H9 (cell line): ENCODE results near the gene MREG. TPM values are rescaled to one million over a fixed set of nuclear protein-coding genes. Genes with fewer than 3 reads are reported as not detected.

Experiments
- DNase-seq: peaks from one replicate; pipeline ENCODE4 v3.0.0-alpha.2; 2017
- H2AFZ ChIP-seq: one replicate; pipeline ENCODE4 v1.6.1; 2013; ENCODE audit warnings: mild to moderate bottlenecking, low read length, control low read depth, moderate library complexity
- H2AK5ac ChIP-seq: 2 replicates; pipeline ENCODE4 v1.6.1; 2013; ENCODE audit warnings: low read length, control low read depth, mixed read lengths; ENCODE audit not compliant: insufficient read length
- H2BK120ac ChIP-seq: one replicate; pipeline ENCODE4 v1.6.1; 2013; ENCODE audit warnings: low read depth, mild to moderate bottlenecking, low read length, control low read depth, inconsistent platforms; ENCODE audit not compliant: poor library complexity, severe bottlenecking
- H2BK12ac ChIP-seq: 2 replicates; pipeline ENCODE4 v1.6.1; 2013; ENCODE audit warnings: low read length, control low read depth, mixed read lengths, low read depth; ENCODE audit not compliant: insufficient read length
- H2BK15ac ChIP-seq: 2 replicates; pipeline ENCODE4 v1.6.1; 2013; ENCODE audit warnings: low read depth, low read length, control low read depth
- H2BK20ac ChIP-seq: one replicate; pipeline ENCODE4 v1.6.1; 2013; ENCODE audit warnings: low read depth, mild to moderate bottlenecking, low read length, control low read depth, inconsistent platforms; ENCODE audit not compliant: poor library complexity, severe bottlenecking
- H2BK5ac ChIP-seq: 2 replicates; pipeline ENCODE4 v1.6.1; 2013; ENCODE audit warnings: low read length, control low read depth, mixed read lengths; ENCODE audit not compliant: insufficient read length
- H3K14ac ChIP-seq: 2 replicates; pipeline ENCODE4 v1.6.1; 2013; ENCODE audit warnings: low read length, control low read depth; ENCODE audit not compliant: insufficient read depth
- H3K18ac ChIP-seq: 2 replicates; pipeline ENCODE4 v1.6.1; 2013; ENCODE audit warnings: low read depth, mild to moderate bottlenecking, mixed read lengths, low read length, control low read depth; ENCODE audit not compliant: insufficient read length
- H3K23ac ChIP-seq: 2 replicates; pipeline ENCODE4 v1.6.1; 2013; ENCODE audit warnings: low read length, control low read depth, mixed read lengths, low read depth; ENCODE audit not compliant: insufficient read length
- H3K23me2 ChIP-seq: 2 replicates; pipeline ENCODE4 v1.6.1; 2013; ENCODE audit warnings: low read depth, mild to moderate bottlenecking, mixed read lengths, low read length, control low read depth; ENCODE audit not compliant: insufficient read length, poor library complexity, severe bottlenecking
- H3K27ac ChIP-seq: 2 replicates; pipeline ENCODE4 v1.5.1; 2013; ENCODE audit warnings: low read length, control low read depth, mixed read lengths, low read depth; ENCODE audit not compliant: insufficient read length
- H3K27me3 ChIP-seq: 2 replicates; pipeline ENCODE4 v1.6.1; 2013; ENCODE audit warnings: low read length, control low read depth, inconsistent platforms; ENCODE audit not compliant: insufficient read depth
- H3K4ac ChIP-seq: 2 replicates; pipeline ENCODE4 v1.6.1; 2013; ENCODE audit warnings: low read depth, mild to moderate bottlenecking, control low read depth, inconsistent platforms, low read length, moderate library complexity
- H3K4me1 ChIP-seq: 2 replicates; pipeline ENCODE4 v1.6.1; 2013; ENCODE audit warnings: low read length, control low read depth, inconsistent platforms; ENCODE audit not compliant: insufficient read depth
- H3K4me2 ChIP-seq: 2 replicates; pipeline ENCODE4 v1.6.1; 2013; ENCODE audit warnings: low read length, control low read depth, mixed read lengths; ENCODE audit not compliant: insufficient read length, insufficient read depth
- H3K56ac ChIP-seq: 2 replicates; pipeline ENCODE4 v1.6.1; 2013; ENCODE audit warnings: low read depth, mild to moderate bottlenecking, mixed read lengths, low read length, control low read depth; ENCODE audit not compliant: insufficient read length
- H3K79me1 ChIP-seq: 2 replicates; pipeline ENCODE4 v1.6.1; 2013; ENCODE audit warnings: low read depth, mild to moderate bottlenecking, moderate library complexity, low read length, control low read depth, inconsistent platforms; ENCODE audit not compliant: insufficient read depth, poor library complexity, severe bottlenecking
- H3K79me2 ChIP-seq: 2 replicates; pipeline ENCODE4 v1.6.1; 2013; ENCODE audit warnings: low read length, control low read depth, inconsistent platforms; ENCODE audit not compliant: insufficient read depth
- H3K9ac ChIP-seq: 2 replicates; pipeline ENCODE4 v1.6.1; 2013; ENCODE audit warnings: low read length, control low read depth, mixed read lengths; ENCODE audit not compliant: insufficient read length; ENCODE audit errors: extremely low read depth
- H3K9me3 ChIP-seq: one replicate; pipeline ENCODE4 v1.6.1; 2013; ENCODE audit warnings: low read depth, low read length, inconsistent platforms; ENCODE audit not compliant: control insufficient read depth
- H3T11ph ChIP-seq: one replicate; pipeline ENCODE4 v1.6.1; 2013; ENCODE audit warnings: mild to moderate bottlenecking, low read length, control low read depth, inconsistent platforms
- H4K20me1 ChIP-seq: one replicate; pipeline ENCODE4 v1.6.1; 2013; ENCODE audit not compliant: control insufficient read depth, insufficient read length, insufficient read depth
- H4K5ac ChIP-seq: 2 replicates; pipeline ENCODE4 v1.6.1; 2013; ENCODE audit warnings: low read depth, mild to moderate bottlenecking, mixed read lengths, low read length, control low read depth; ENCODE audit not compliant: insufficient read length
- H4K8ac ChIP-seq: replicated peaks from 2 replicates; pipeline ENCODE4 v1.6.1; 2013; ENCODE audit warnings: low read length, control low read depth, mixed read lengths, low read depth; ENCODE audit not compliant: insufficient read length
- H4K91ac ChIP-seq: 2 replicates; pipeline ENCODE4 v1.6.1; 2013; ENCODE audit warnings: low read depth, mild to moderate bottlenecking, moderate library complexity, mixed read lengths, low read length, control low read depth; ENCODE audit not compliant: insufficient read length
- H3K27ac Mint-ChIP-seq, 3 experiments: 2 replicates in 2 of 3; 3 replicates in 1 of 3; pipeline ENCODE4 v1.8.0; 2020 to 2021; ENCODE audit warnings: mixed read lengths in 3 of 3, mild to moderate bottlenecking in 1 of 3, moderate library complexity in 1 of 3
- H3K27me3 Mint-ChIP-seq: 2 replicates; pipeline ENCODE4 v1.8.0; 2021; ENCODE audit warnings: low read depth, mild to moderate bottlenecking, moderate library complexity, mixed read lengths
- H3K36me3 Mint-ChIP-seq, 3 experiments: 2 replicates in 2 of 3; 3 replicates in 1 of 3; pipeline ENCODE4 v1.8.0; 2020 to 2021; ENCODE audit warnings: low read depth in 3 of 3, mixed read lengths in 3 of 3; ENCODE audit not compliant: insufficient read depth in 1 of 3
- H3K4me1 Mint-ChIP-seq, 2 experiments: 2 replicates each; pipeline ENCODE4 v1.8.0; 2020; ENCODE audit warnings: mixed read lengths in 2 of 2
- H3K4me3 Mint-ChIP-seq, 2 experiments: 2 replicates in 1 of 2; 3 replicates in 1 of 2; pipeline ENCODE4 v1.8.0; 2020 to 2021; ENCODE audit warnings: mild to moderate bottlenecking in 2 of 2, mixed read lengths in 2 of 2, moderate library complexity in 1 of 2
- H3K9me3 Mint-ChIP-seq, 2 experiments: 2 replicates in 1 of 2; 3 replicates in 1 of 2; pipeline ENCODE4 v1.8.0; 2020; ENCODE audit warnings: mild to moderate bottlenecking in 2 of 2, mixed read lengths in 2 of 2, moderate library complexity in 1 of 2
- WGBS: extraction: QIAGEN DNeasy Blood & Tissue Kit; methylation state at CpG from one replicate; pipeline ENCODE4 v1.1.7; 2013; ENCODE audit warnings: missing lambda C conversion rate, low lambda C conversion rate, mixed read lengths; ENCODE audit not compliant: insufficient read length; ENCODE audit errors: extremely low coverage; 5-methylcytosine and 5-hydroxymethylcytosine counted together
- total RNA-seq: library from RNA; stranded (reverse); gene quantifications from 2 replicates; pipeline ENCODE4 v1.2.1, GENCODE V29; 2021
- TF ChIP-seq, protein P1 (sequence below): fragments of 200-600 bp; sonication (generic); conservative IDR thresholded peaks from 3 replicates; pipeline ENCODE4 v1.8.0; 2021; ENCODE audit warnings: antibody characterized with exemption, mild to moderate bottlenecking

Gene MREG
- total RNA-seq, 1 experiment from 2014 or later: 21.8 TPM

DNA sequence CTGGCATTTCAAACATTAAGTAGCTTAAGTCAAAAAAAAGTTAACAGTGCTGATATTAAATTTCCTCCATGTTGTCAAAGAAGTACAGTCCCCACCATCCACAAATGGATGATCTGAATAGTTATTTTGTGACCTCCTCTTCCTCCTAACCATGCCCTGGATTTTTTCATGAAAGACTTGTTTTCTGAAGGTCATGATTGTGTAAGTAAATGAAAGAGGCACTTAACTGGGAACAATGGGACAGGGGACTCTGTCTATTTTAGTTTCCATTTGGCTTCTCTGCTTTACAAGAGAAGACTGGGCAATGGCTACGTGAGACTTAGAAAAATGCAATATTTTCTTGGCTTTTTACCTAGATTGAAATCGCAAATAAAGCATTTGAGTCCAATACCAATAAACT lies 36.1 kb upstream of the MREG start:
- Mint-ChIP-seq H3K27ac (peak overlapping the region in 2 of 3 experiments; percentile 73 to 86; a peak in 1 of 7 replicates), H3K4me1 (peaks cover 14 to 18% of the 10 kb centered on the region in 2 experiments), H3K4me3 (no peak overlapping the region), H3K9me3 (peaks cover 0 to 4% of the 10 kb centered on the region in 2 experiments; a peak in 1 of 5 replicates), H3K27me3 (no peaks in the 10 kb centered on the region), H3K36me3 (peaks cover 15 to 25% (median 17%) of the 10 kb centered on the region in 3 experiments)
- Histone ChIP-seq H4K8ac (no peak overlapping the region), H4K5ac (no peak overlapping the region), H3K23ac (no peak overlapping the region), H3K27me3 (no peaks in the 10 kb centered on the region), H3K9me3 (no peaks in the 10 kb centered on the region), H3K23me2 (no peaks in the 10 kb centered on the region), H2BK15ac (no peak overlapping the region), H3K9ac (no peak overlapping the region), H2AK5ac (no peak overlapping the region), H3K56ac (no peak overlapping the region), H2AFZ (no peak overlapping the region), H3K4me1 (no peaks in the 10 kb centered on the region), H2BK5ac (no peak overlapping the region), H3K18ac (no peak overlapping the region), H2BK120ac (no peak overlapping the region), H3K4ac (no peak overlapping the region), H3T11ph (no peak overlapping the region), H3K79me1 (no peaks in the 10 kb centered on the region), H2BK20ac (no peak overlapping the region), H3K4me2 (no peak overlapping the region), H3K27ac (no peak overlapping the region), H3K14ac (no peak overlapping the region), H4K91ac (no peak overlapping the region), H3K79me2 (no peaks in the 10 kb centered on the region), H2BK12ac (no peak overlapping the region), H4K20me1 (no peaks in the 10 kb centered on the region)
- no peak for DNase-seq
- TF ChIP-seq, protein P1, sequence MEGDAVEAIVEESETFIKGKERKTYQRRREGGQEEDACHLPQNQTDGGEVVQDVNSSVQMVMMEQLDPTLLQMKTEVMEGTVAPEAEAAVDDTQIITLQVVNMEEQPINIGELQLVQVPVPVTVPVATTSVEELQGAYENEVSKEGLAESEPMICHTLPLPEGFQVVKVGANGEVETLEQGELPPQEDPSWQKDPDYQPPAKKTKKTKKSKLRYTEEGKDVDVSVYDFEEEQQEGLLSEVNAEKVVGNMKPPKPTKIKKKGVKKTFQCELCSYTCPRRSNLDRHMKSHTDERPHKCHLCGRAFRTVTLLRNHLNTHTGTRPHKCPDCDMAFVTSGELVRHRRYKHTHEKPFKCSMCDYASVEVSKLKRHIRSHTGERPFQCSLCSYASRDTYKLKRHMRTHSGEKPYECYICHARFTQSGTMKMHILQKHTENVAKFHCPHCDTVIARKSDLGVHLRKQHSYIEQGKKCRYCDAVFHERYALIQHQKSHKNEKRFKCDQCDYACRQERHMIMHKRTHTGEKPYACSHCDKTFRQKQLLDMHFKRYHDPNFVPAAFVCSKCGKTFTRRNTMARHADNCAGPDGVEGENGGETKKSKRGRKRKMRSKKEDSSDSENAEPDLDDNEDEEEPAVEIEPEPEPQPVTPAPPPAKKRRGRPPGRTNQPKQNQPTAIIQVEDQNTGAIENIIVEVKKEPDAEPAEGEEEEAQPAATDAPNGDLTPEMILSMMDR: no peak
- WGBS: no CpG with 5 or more reads among the region's 2 CpGs
